Chondrocyte (in vitro differentiated cells): ENCODE measurements around the gene NME5. TPM values are rescaled to one million over a fixed set of nuclear protein-coding genes. Genes with fewer than 3 reads are reported as not detected.
"Not testable (repeated sequence)": the region's sequence is repeated elsewhere in the genome, so short reads cannot be mapped to it uniquely, and the experiment has no call there.

Experiments used
- DNase-seq: peaks from one replicate; pipeline ENCODE4 v3.0.0; 2021; ENCODE audit warnings: mixed read lengths, low spot score
- H3K27ac Mint-ChIP-seq: one replicate; pipeline ENCODE4 v1.8.0; 2021; ENCODE audit warnings: mild to moderate bottlenecking, moderate library complexity, mixed read lengths; ENCODE audit not compliant: unreplicated experiment
- H3K27me3 Mint-ChIP-seq: 2 replicates; pipeline ENCODE4 v1.8.0; 2021; ENCODE audit warnings: low read depth, mixed read lengths
- H3K36me3 Mint-ChIP-seq: 2 replicates; pipeline ENCODE4 v1.8.0; 2021; ENCODE audit warnings: low read depth, mixed read lengths
- H3K4me1 Mint-ChIP-seq: 2 replicates; pipeline ENCODE4 v1.8.0; 2021; ENCODE audit warnings: low read depth, mild to moderate bottlenecking, mixed read lengths
- H3K4me3 Mint-ChIP-seq: one replicate; pipeline ENCODE4 v1.8.0; 2021; ENCODE audit warnings: mild to moderate bottlenecking, moderate library complexity, mixed read lengths; ENCODE audit not compliant: unreplicated experiment
- H3K9me3 Mint-ChIP-seq: 2 replicates; pipeline ENCODE4 v1.8.0; 2021; ENCODE audit warnings: low read depth, mixed read lengths
- CTCF ChIP-seq: fragments of 200-600 bp; sonication (generic); IDR thresholded peaks from 2 replicates; pipeline ENCODE4 v1.5.0; 2021; ENCODE audit warnings: antibody characterized with exemption, mild to moderate bottlenecking, moderate library complexity
- total RNA-seq: library from RNA; stranded (reverse); gene quantifications from 3 replicates; pipeline ENCODE4 v1.2.1, GENCODE V29; 2021

NME5 gene
- total RNA-seq, 1 donor from 2014 or later: 2.0 TPM

DNA sequence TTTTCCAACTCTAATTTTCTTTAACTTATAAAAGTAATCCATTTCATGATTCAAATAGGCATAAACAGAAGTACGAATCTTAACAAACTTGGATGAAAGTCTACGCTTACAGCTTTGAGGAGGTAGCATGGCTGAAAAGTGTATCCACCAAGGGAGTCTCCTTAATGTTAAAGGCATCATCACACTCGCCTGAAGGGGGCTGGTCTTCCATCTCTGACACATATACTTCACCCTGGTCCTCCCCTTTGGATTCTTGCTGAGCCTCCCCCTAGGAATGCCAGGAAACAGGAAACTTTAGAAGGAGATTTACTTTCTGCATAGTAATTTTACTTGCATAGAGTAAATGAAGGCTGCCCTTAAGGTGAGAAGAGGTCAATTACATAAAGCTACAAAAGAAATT is 10.3 kb upstream of the NME5 start:
- no peaks in the 10 kb centered on the region for H3K9me3 Mint-ChIP-seq
- TF ChIP-seq CTCF: no peak
- H3K4me3 Mint-ChIP-seq: no peak overlapping the region
- H3K27ac Mint-ChIP-seq: no peak overlapping the region
- DNase-seq: no peak
- H3K4me1 Mint-ChIP-seq: no peaks in the 10 kb centered on the region
- H3K36me3 Mint-ChIP-seq: no peaks in the 10 kb centered on the region
- peaks cover 1% of the 10 kb centered on the region for H3K27me3 Mint-ChIP-seq

- Mint-ChIP-seq H3K36me3 (no peaks in the 10 kb centered on the region), H3K9me3 (no peaks in the 10 kb centered on the region), H3K27me3 (no peaks in the 10 kb centered on the region), H3K4me1 (no peaks in the 10 kb centered on the region), H3K4me3 (no peak overlapping the region), H3K27ac (peak overlapping the region; percentile 69)
- DNase-seq: no peak
- TF ChIP-seq CTCF: no peak
Measured at GRCh38 chr5:138148811-138149210, 9.6 kb upstream of the NME5 start.

- H3K27ac Mint-ChIP-seq, H3K4me3 Mint-ChIP-seq, H3K27me3 Mint-ChIP-seq, DNase-seq, H3K36me3 Mint-ChIP-seq, H3K9me3 Mint-ChIP-seq, H3K4me1 Mint-ChIP-seq: not testable (repeated sequence)
Measured at GRCh38 chr5:138143578-138143977, 4.3 kb upstream of the NME5 start.

DNA sequence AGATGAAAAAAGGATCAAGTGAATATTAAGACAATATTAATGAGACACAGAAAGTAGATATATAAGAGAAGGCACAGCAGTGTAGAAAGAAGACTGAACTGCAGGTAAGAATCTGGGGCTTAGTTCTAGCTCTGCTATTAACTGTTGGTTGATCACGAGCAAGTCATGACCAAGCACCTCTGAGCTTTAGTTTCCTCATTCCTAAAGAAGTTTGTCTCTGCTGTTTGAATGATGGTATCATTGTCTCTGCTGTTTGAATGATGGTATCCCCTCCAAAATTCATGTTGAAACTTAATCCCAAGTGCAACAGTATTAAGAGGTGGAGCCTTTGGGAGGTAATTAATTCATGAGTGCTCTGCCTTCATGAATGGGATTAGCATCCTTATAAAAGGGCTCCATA is 2.5 kb upstream of the NME5 start:
- no peak for TF ChIP-seq CTCF
- H3K4me1 Mint-ChIP-seq: peaks cover 8% of the 10 kb centered on the region
- no peak for DNase-seq
- no peaks in the 10 kb centered on the region for H3K36me3 Mint-ChIP-seq
- H3K4me3 Mint-ChIP-seq: no peak overlapping the region
- no peaks in the 10 kb centered on the region for H3K9me3 Mint-ChIP-seq
- H3K27ac Mint-ChIP-seq: no peak overlapping the region
- no peaks in the 10 kb centered on the region for H3K27me3 Mint-ChIP-seq

- no peak for DNase-seq
- no peak overlapping the region for H3K4me3 Mint-ChIP-seq
Measured at GRCh38 chr5:138140268-138140667, 1.0 kb upstream of the NME5 start.

More at GRCh38 chr5:138140268-138140667, 1.0 kb upstream of the NME5 start:
- Mint-ChIP-seq H3K27me3 (no peaks in the 10 kb centered on the region), H3K9me3 (no peaks in the 10 kb centered on the region), H3K27ac (no peak overlapping the region), H3K36me3 (no peaks in the 10 kb centered on the region), H3K4me1 (peaks cover 8% of the 10 kb centered on the region)
- no peak for TF ChIP-seq CTCF
